GM12891 (cell line): Measurements from ENCODE around the gene SPIRE1.

ENCODE experiments used
- DNase-seq: peaks from one replicate; pipeline ENCODE4 v3.0.0; 2011; ENCODE audit warnings: low spot score; ENCODE audit not compliant: insufficient read length
- FAIRE-seq: peaks from 2 replicates; lab custom pipeline; 2011; peaks lifted over from hg19 to GRCh38; lab: Jason Lieb, UNC
- PAX5 ChIP-seq: IDR thresholded peaks from 2 replicates; pipeline ENCODE4 v1.6.1; 2011; ENCODE audit warnings: low read length, moderate library complexity, mild to moderate bottlenecking; ENCODE audit not compliant: insufficient read depth, severe bottlenecking
- POLR2A ChIP-seq: IDR thresholded peaks from 2 replicates; pipeline ENCODE4 v1.6.1; 2011; ENCODE audit warnings: low read depth, low read length, control low read depth
- POLR2AphosphoS5 ChIP-seq: IDR thresholded peaks from 2 replicates; pipeline ENCODE4 v1.6.1; 2011; ENCODE audit warnings: low read depth, low read length, control low read depth
- POU2F2 ChIP-seq: IDR thresholded peaks from 2 replicates; pipeline ENCODE4 v1.6.1; 2011; ENCODE audit warnings: low read depth, mild to moderate bottlenecking, control low read depth, low read length, moderate library complexity
- SPI1 ChIP-seq: IDR thresholded peaks from 2 replicates; pipeline ENCODE4 v1.6.1; 2011; ENCODE audit warnings: low read depth, low read length, control low read depth
- TAF1 ChIP-seq: IDR thresholded peaks from 2 replicates; pipeline ENCODE4 v1.6.1; 2011; ENCODE audit warnings: low read depth, low read length, control low read depth

SPIRE1 gene

GRCh38 chr18:12441475-12442034 is 216.4 kb downstream of the SPIRE1 start:
- DNase-seq (no peak), FAIRE-seq (no peak)
- TF ChIP-seq PAX5 (no peak), TAF1 (no peak), POLR2A (no peak), SPI1 (no peak), POU2F2 (no peak), POLR2AphosphoS5 (no peak)

- DNase-seq (no peak), FAIRE-seq (no peak)
- no peak for TF ChIP-seq POLR2A
These were observed 219.7 kb downstream of the SPIRE1 start for GRCh38 chr18:12438257-12438656.

GRCh38 chr18:12435867-12436266 is 222.0 kb downstream of the SPIRE1 start:
- DNase-seq, result no peak

GRCh38 chr18:12434541-12434929 is 223.4 kb downstream of the SPIRE1 start:
- FAIRE-seq, result no peak

More at GRCh38 chr18:12435867-12436266, 222.0 kb downstream of the SPIRE1 start:
- FAIRE-seq, result no peak
- TF ChIP-seq POLR2AphosphoS5, result no peak
- TF ChIP-seq POU2F2, result no peak
- TF ChIP-seq SPI1, result no peak

GRCh38 chr18:12433829-12434540 is 223.9 kb downstream of the SPIRE1 start:
- no peak for TF ChIP-seq POLR2AphosphoS5
- TF ChIP-seq PAX5, result no peak
- no peak for TF ChIP-seq POLR2A
- TF ChIP-seq SPI1, result no peak
- no peak for TF ChIP-seq TAF1
- no peak for TF ChIP-seq POU2F2
- FAIRE-seq (no peak), DNase-seq (no peak)

More at GRCh38 chr18:12434541-12434929, 223.4 kb downstream of the SPIRE1 start:
- DNase-seq, result no peak
- TF ChIP-seq POLR2AphosphoS5, result no peak
- TF ChIP-seq TAF1, result no peak
- TF ChIP-seq POLR2A, result no peak
- no peak for TF ChIP-seq POU2F2

- DNase-seq (no peak), FAIRE-seq (no peak)
- no peak for TF ChIP-seq TAF1
- TF ChIP-seq POLR2A, result no peak
- no peak for TF ChIP-seq SPI1
These were observed 225.0 kb downstream of the SPIRE1 start for GRCh38 chr18:12432881-12433280.

- FAIRE-seq (no peak), DNase-seq (no peak)
- no peak for TF ChIP-seq TAF1
- TF ChIP-seq POLR2AphosphoS5, result no peak
- no peak for TF ChIP-seq POLR2A
- no peak for TF ChIP-seq PAX5
- TF ChIP-seq POU2F2, result no peak
- no peak for TF ChIP-seq SPI1
These were observed 225.7 kb downstream of the SPIRE1 start for GRCh38 chr18:12432196-12432595.

- DNase-seq (no peak), FAIRE-seq (no peak)
- TF ChIP-seq TAF1, result no peak
- no peak for TF ChIP-seq POLR2AphosphoS5
- TF ChIP-seq POLR2A, result no peak
- TF ChIP-seq PAX5, result no peak
- TF ChIP-seq SPI1, result no peak
- no peak for TF ChIP-seq POU2F2
These were observed 226.3 kb downstream of the SPIRE1 start for GRCh38 chr18:12431561-12431960.

- FAIRE-seq, result peak; percentile 92
- DNase-seq, result no peak
- TF ChIP-seq TAF1, result no peak
- TF ChIP-seq POU2F2, result 0 out of 2 replicates have a peak, but pooled peaks have one; percentile 0
- TF ChIP-seq PAX5, result no peak
- no peak for TF ChIP-seq POLR2A
These were observed 227.5 kb downstream of the SPIRE1 start for GRCh38 chr18:12430137-12430990.

GRCh38 chr18:12429556-12429955 is 228.4 kb downstream of the SPIRE1 start:
- TF ChIP-seq POLR2A, result no peak
- TF ChIP-seq POLR2AphosphoS5, result no peak
- no peak for TF ChIP-seq TAF1
- TF ChIP-seq SPI1, result no peak
- TF ChIP-seq PAX5, result no peak
- TF ChIP-seq POU2F2, result no peak
- FAIRE-seq (no peak), DNase-seq (no peak)
